NCI-H2196 treated with DMSO at 0.1 percent for 48 hours (cell line): ENCODE measurements around the gene RNASE8.

Experiments used
- DNase-seq: peaks from one replicate; lab custom pipeline; 2025; ENCODE audit not compliant: unreplicated experiment; lab: John Stamatoyannopoulos, UW

Gene RNASE8

GRCh38 chr14:21103411-21103709 lies 45.7 kb downstream of the RNASE8 start:
- no peak for DNase-seq

GRCh38 chr14:21103710-21104447 lies 46.3 kb downstream of the RNASE8 start:
- DNase-seq = peak; percentile 96

- DNase-seq = peak; percentile 76
These were observed 46.9 kb downstream of the RNASE8 start for GRCh38 chr14:21104448-21105060.

GRCh38 chr14:21105095-21105494 lies 47.5 kb downstream of the RNASE8 start:
- no peak for DNase-seq

- DNase-seq = no peak
These were observed 48.5 kb downstream of the RNASE8 start for GRCh38 chr14:21106176-21106497.

GRCh38 chr14:21106498-21107282 lies 49.1 kb downstream of the RNASE8 start:
- DNase-seq = peak; percentile 77

- DNase-seq = no peak
These were observed 49.7 kb downstream of the RNASE8 start for GRCh38 chr14:21107283-21107800.
